Measurements from ENCODE around the gene CLBA1.

CLBA1 gene

DNA sequence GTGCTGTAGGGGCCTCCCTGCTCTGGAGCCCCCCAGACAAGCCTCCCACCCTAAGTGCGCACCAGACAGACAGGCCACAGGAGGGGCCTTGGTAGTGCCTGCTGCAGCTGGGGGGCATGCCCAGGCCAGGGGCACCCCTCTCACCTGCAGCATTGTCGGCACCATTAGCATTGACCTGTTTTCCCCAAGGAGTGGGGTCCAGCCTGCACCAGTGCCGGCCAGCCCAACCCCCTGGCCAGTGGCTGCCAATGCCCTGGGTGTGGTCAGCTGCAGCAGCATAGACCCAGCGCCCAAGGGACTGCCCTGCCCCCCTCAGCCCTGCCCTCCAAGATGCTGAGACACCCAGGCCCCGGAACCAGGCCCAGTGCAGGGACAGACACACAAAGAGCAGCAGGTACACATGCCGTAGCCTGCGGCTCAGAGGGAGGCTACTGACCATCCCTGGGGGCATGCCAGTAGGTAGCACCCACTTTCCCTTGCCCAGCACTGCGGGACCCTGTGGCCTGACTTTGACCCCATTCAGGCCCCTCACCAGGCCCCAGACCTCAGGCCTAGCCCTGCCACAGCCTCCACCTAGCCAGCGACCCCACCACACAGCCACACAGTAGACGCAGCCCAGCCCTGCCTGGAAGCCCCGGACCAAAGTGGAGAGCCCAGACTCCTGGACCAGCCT is 8.4 kb upstream of the CLBA1 start:
- TF ChIP-seq, protein P1, sequence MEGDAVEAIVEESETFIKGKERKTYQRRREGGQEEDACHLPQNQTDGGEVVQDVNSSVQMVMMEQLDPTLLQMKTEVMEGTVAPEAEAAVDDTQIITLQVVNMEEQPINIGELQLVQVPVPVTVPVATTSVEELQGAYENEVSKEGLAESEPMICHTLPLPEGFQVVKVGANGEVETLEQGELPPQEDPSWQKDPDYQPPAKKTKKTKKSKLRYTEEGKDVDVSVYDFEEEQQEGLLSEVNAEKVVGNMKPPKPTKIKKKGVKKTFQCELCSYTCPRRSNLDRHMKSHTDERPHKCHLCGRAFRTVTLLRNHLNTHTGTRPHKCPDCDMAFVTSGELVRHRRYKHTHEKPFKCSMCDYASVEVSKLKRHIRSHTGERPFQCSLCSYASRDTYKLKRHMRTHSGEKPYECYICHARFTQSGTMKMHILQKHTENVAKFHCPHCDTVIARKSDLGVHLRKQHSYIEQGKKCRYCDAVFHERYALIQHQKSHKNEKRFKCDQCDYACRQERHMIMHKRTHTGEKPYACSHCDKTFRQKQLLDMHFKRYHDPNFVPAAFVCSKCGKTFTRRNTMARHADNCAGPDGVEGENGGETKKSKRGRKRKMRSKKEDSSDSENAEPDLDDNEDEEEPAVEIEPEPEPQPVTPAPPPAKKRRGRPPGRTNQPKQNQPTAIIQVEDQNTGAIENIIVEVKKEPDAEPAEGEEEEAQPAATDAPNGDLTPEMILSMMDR (IDR thresholded peaks at IDR 0.05; ENCODE audit: low read depth, low read length, missing control alignments): no peak
- no peak for DNase-seq (ENCODE audit: low read depth)
- peak overlapping the region; percentile 47 for H3K4me3 ChIP-seq (ENCODE audit: low read depth, low read length)
- in situ Hi-C loops (cut with HindIII; ENCODE audit: low sequenced_read_pairs): no loop called here

DNA sequence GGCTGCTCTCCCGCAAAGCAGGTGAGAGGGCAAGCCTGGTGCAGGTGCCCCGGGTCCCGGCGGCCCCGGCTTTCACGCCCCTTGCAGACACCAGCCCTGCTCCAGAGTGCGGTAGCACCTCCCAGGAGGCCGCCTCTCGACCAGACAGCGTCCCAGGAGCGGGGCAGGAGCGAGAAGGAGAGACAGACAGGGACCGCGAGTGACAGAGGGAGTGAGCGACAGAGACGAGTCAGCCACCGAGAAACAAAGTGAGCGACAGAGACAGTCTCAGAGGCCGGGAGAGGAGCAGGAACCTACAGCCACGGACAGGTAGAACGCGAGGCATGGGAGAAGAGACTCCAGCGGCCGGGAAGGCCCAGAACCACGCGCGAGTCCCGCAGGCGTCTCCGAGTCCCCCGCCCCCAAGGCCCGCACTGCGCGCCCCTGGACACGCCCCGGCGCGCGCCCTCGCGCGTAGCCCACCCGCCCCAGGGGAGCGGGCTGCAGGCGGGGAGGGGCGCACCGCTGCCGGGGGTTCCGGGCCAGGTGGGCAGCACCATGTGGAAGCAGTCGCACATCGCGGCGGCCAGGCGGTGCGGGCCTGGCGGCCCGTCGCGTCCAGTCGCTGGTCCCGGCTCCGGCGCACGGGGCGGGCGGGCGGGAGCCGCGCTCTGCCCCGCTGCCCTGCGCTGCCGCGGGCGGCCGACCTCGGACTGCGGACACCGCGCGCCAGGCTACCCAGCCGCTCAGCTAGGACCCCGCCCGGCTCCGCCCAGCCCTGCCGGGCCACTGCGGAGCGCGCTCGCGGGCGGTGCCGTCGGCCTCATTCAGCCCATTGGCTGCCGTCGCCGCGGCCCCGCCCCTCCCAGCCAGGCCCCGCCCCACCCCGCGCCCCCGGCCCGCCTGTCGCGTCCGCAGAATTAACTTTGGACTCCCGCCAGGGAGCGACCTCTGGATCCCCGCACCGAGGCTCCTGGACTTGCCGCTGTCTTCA is 7.6 kb upstream of the CLBA1 start, which contains the start of gene AHNAK2:
AHNAK2 (minus strand) TSS at position 694 of the 973 bp plus-strand sequence; CDS start at position 557, 137 bp downstream.
- no peak for DNase-seq (ENCODE audit: low read depth)
- in situ Hi-C loops (cut with HindIII; ENCODE audit: low sequenced_read_pairs): no loop called here
- TF ChIP-seq, protein P1 (IDR thresholded peaks at IDR 0.05; ENCODE audit: low read depth, low read length, missing control alignments): no peak
- peak within 1 kb of the TSS; percentile 47 for H3K4me3 ChIP-seq (ENCODE audit: low read depth, low read length)

DNA sequence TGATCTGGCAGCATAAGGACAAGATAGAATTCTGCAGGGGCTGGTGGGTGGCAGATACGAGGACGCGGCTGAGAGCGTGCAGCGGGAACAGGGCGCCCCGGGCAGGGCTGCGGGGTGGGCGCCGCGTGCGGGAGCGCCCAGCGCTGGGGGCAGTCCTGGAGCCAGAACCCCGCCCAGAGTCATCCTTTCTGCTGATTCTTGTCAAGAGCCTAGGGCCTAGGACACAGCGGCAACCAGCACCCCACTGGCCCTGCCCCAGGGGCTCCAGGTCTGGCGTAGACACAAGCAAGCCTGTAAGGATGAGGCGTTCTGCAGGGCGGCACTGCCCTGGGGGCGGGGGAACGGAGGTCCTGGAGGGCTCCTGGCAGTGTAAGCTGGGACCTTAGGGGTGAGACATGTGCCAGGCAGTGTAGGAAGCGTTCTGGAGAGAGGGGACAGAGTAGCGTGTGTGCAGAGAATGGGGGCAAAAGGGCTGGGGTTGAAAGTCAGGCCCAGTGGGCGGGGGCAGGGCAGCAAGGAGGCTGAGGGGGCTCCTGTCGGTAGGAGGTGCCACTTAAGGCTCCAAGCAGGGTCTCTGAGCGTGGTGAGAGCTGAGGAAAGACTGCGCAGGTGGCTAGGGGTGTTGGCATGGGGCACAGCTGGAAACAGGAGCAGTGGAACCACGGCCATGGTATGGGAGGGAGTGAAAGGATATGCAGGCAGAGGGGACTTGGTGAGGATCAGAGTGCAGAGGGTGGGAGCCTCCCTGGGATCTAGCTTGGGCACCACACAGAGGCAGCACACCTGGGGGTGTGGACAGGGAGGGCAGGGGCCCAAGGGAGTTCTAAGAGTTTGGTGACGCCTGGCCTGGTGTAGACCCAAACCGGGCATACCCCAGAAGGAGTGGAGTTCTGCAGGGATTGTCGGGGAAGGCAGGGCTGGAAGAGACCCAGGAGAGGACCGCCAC is 6.6 kb upstream of the CLBA1 start:
- peak overlapping the region; percentile 30 for H3K4me3 ChIP-seq (ENCODE audit: low read depth, low read length)
- DNase-seq (ENCODE audit: low read depth): no peak

DNA sequence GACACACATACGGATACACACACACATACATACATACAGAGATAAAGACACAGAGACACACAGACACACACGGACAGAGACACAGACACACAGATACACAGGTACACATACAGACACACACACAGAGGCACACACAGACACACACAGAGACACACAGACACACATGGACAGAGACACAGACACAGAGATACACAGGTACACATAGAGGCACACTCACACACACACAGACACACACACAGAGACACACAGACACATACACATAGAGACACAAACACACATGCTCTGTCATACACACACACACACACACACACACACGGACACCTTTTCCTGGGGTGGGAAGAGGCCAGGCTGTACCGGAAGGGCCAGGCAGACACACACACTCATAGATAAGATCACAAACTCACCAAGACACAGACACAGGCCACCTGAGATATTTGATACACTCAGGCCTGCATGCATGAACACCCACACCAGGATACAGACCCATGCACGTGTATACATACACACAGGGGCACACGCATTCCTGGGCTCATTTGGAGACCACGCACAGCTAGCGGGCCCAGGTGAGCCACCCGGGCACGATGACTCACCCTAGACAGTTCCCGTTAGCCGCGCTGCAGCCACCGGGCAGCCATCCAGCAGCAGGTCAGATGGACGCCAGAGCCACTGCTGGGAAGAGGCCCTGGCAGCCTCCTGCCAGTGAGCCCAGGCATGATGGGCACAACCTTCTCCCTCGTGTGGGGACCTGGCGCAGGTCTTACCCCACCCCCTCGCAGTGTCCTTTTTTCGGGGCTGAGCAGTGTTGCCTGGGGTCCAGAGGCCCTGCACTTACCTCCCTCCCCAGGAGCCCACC is 5.6 kb upstream of the CLBA1 start:
- no peak for DNase-seq (ENCODE audit: low read depth)
- in situ Hi-C loops (cut with HindIII; ENCODE audit: low sequenced_read_pairs): no loop called here
- TF ChIP-seq, protein P1 (IDR thresholded peaks at IDR 0.05; ENCODE audit: low read depth, low read length, missing control alignments): no peak
- no peak overlapping the region for H3K4me3 ChIP-seq (ENCODE audit: low read depth, low read length)

More for the DNA sequence above, 6.6 kb upstream of the CLBA1 start:
- TF ChIP-seq, protein P1 (IDR thresholded peaks at IDR 0.05; ENCODE audit: low read depth, low read length, missing control alignments): no peak
- in situ Hi-C loops (cut with HindIII; ENCODE audit: low sequenced_read_pairs): no loop called here

DNA sequence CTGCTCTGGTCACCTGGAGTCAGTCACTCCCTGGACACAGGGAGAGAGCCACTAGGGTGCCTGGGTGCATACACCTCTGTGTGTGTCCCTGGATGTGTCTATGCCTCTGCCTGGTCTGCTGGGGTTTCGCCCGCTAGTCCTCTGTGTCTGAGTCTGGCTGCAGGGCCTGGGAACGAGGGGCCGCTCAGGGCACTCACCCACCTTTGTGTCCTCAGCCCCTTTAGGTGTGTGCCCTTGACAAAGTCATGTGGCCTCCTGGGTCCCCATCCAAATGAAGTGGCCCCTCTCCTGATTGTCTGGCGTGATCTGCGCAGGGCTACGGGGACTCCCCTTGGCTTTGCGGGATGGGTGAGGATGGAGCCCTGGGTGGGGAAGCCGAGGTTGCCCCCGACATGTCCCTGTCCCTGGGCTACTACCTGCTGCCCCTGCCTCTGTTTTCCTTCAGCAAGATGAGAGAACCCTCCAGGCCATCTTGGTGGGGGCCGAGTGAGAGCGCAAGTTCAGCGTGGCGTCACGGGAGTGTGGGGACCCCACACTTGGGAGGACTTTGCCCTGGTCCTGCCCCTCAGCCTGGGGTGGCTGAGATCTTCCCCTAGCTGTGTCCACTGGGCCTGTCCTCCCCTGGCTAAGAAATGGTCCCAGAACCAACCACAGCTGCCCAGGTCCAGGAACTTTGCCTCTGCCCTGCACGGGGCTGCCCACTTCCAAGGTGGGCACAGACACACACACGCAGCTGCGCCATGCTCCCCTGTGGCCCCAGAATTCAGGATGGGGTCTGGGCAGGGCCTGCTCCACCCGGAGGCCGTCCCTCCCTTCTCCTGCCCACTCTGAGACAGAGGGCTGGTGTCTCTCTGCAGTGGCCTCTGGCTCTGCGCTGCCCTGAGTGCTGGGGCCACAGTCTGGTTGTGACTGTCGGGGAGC is 4.7 kb upstream of the CLBA1 start:
- TF ChIP-seq, protein P1 (IDR thresholded peaks at IDR 0.05; ENCODE audit: low read depth, low read length, missing control alignments): no peak
- no peak for DNase-seq (ENCODE audit: low read depth)
- in situ Hi-C loops (cut with HindIII; ENCODE audit: low sequenced_read_pairs): no loop called here
- H3K4me3 ChIP-seq (ENCODE audit: low read depth, low read length): no peak overlapping the region
